ENCODE results near the gene BUB1B.

DNA sequence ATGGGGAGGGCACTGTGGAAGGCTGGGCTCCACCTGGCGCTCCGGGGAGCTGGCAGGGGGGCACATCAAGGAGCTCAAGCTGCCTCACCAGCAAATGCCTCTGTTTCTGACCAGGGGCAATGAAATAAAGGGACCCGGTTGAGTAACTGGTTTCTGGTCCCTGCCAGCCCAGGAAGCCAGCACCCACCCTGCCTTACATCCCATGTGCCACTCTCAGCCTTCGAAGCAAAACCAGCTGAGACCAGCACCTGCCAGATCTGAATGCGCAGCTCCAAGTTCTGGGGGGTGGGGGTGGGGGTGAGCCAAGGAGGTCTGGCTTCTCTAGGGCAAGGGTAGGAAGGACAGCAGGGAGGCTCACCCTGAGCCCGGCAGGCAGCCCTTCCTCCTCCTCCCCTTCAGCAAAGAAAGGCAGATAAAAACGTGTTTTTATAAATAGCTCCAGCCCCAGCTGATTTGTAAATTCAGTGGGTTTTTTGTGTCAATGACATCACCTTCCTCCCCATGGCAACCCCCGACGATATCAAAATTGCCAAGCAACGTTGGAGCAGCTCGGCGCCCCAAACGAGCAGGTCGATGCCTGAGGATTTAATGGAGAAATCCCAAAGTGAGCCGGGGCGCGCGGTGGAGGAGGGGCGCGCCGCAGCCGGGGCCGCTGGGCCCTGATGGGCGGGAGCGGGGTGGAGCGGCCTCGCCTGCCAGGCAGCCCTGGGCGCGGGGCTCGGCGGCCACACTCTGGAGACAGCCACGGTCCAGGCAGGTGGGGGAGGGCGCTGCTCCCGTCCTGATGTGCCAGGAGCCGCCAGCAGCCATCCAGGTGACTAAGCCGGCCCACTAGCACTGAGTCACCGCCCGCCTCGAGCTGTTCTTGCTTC lies 77.9 kb downstream of the BUB1B start, which contains the start of gene PAK6:
- TF ChIP-seq FOXP1 (CRISPR knock-in tag; IDR thresholded peaks at IDR 0.05; ENCODE audit: borderline replicate concordance), result no peak
- no peak for TF ChIP-seq NR3C1 (CRISPR knock-in tag; conservative IDR thresholded peaks at IDR 0.05; ENCODE audit: low read depth)
- TF ChIP-seq CTCF (IDR thresholded peaks at IDR 0.05), result no peak

All from WTC11 (cell line).